SK-N-SH treated with all-trans-retinoic acid at 6 μM for 48 hours (cell line): ENCODE measurements around the gene GAPVD1.

Experiments
- ARNTL ChIP-seq: fragments of 450-650 bp; formaldehyde crosslinking; IDR thresholded peaks from 2 replicates; pipeline ENCODE4 v1.5.0; 2020; ENCODE audit warnings: low read depth, mild to moderate bottlenecking, moderate library complexity, borderline replicate concordance
- OSR1 ChIP-seq: fragments of 250-450 bp; sonication (Bioruptor Pico); IDR thresholded peaks from 2 replicates; pipeline ENCODE4 v1.8.0; 2022; ENCODE audit warnings: moderate library complexity, mild to moderate bottlenecking, inconsistent platforms
- PATZ1 ChIP-seq: fragments of 250-450 bp; sonication (Bioruptor Pico); IDR thresholded peaks from 2 replicates; pipeline ENCODE4 v1.8.0; 2020; ENCODE audit warnings: mild to moderate bottlenecking, moderate library complexity, borderline replicate concordance
- RARB ChIP-seq: fragments of 250-450 bp; sonication (Bioruptor Pico); IDR thresholded peaks from 2 replicates; pipeline ENCODE4 v1.8.0; 2021; ENCODE audit warnings: mild to moderate bottlenecking, moderate library complexity
- SNAI2 ChIP-seq: fragments of 250-450 bp; sonication (Bioruptor Pico); IDR thresholded peaks from 2 replicates; pipeline ENCODE4 v1.5.0; 2020; ENCODE audit warnings: mild to moderate bottlenecking, moderate library complexity
- ZC3H10 ChIP-seq: fragments of 250-450 bp; sonication (Bioruptor Pico); IDR thresholded peaks from 2 replicates; pipeline ENCODE4 v1.5.1; 2021; ENCODE audit warnings: mild to moderate bottlenecking, moderate library complexity
- ZFP3 ChIP-seq: fragments of 250-450 bp; sonication (Bioruptor Pico); IDR thresholded peaks from 2 replicates; pipeline ENCODE4 v1.5.0; 2020; ENCODE audit warnings: mild to moderate bottlenecking, moderate library complexity
- ZNF70 ChIP-seq: fragments of 450-650 bp; formaldehyde crosslinking; IDR thresholded peaks from 2 replicates; pipeline ENCODE4 v1.5.0; 2020; ENCODE audit warnings: mild to moderate bottlenecking, moderate library complexity
- TF ChIP-seq, protein P1 (sequence below): fragments of 250-450 bp; sonication (Bioruptor Pico); IDR thresholded peaks from 2 replicates; pipeline ENCODE4 v1.5.1; 2020; ENCODE audit warnings: low read depth, mild to moderate bottlenecking, moderate library complexity

DNA sequence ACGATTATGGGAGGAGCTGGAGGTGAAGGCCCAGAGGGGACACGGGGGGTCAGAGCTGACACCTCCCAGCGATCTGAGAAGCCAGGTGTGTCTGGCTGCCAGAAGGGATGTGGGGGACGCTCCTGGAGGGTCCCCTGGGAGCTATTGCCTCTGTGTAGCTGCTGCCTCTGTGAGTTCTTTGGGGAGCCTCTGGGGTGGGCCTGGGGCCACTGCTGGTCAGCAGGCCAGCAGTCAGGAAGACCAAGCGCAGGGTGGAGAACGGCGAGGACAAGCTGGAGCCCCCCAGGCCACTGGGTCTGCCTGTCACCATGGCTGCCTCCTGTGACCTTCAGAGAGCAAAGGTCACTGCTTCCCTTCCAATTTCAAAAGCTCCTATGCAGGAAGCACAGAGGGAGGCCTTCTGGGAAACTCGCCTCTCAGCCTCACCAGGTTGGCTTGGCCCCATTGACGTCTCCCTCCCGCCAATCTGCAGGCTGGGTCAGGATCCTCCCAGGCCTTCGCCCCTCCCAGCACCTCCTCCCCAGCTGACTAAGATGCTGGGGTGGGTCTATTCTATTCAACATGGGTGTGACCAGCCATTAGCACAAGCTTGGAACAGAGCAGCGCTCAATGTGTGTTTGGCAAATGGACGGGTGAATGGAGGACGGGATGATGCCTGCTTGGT lies 126.4 kb downstream of the GAPVD1 start:
- TF ChIP-seq RARB (CRISPR knock-in tag) (no peak), SNAI2 (CRISPR knock-in tag) (no peak), OSR1 (no peak), ZC3H10 (no peak), ZNF70 (CRISPR knock-in tag) (no peak), PATZ1 (CRISPR knock-in tag) (no peak), ARNTL (no peak), ZFP3 (no peak)
- TF ChIP-seq, protein P1, sequence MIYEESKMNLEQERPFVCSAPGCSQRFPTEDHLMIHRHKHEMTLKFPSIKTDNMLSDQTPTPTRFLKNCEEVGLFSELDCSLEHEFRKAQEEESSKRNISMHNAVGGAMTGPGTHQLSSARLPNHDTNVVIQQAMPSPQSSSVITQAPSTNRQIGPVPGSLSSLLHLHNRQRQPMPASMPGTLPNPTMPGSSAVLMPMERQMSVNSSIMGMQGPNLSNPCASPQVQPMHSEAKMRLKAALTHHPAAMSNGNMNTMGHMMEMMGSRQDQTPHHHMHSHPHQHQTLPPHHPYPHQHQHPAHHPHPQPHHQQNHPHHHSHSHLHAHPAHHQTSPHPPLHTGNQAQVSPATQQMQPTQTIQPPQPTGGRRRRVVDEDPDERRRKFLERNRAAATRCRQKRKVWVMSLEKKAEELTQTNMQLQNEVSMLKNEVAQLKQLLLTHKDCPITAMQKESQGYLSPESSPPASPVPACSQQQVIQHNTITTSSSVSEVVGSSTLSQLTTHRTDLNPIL (CRISPR knock-in tag), result no peak
